GM23338 (cell line): Measurements from ENCODE around the gene DNAJB12. TPM values are rescaled to one million over a fixed set of nuclear protein-coding genes. Genes with fewer than 3 reads are reported as not detected.
A peak's percentile ranks its signal among the peaks of the same experiment; 100 is the strongest.

Experiments
- ATAC-seq: fragments of 200-7000 bp; cut with Tn5 transposase; 3 replicates; pipeline ENCODE4 v1.9.1; 2020
- DNase-seq: peaks from one replicate; pipeline ENCODE4 v3.0.0-alpha.2; 2015; ENCODE audit warnings: low spot score
- H2AFZ ChIP-seq: fragments of 200-600 bp; sonication (generic); 2 replicates; pipeline ENCODE4 v1.8.0; 2016; ENCODE audit warnings: antibody characterized with exemption, mild to moderate bottlenecking, moderate library complexity
- H3F3A ChIP-seq: fragments of 200-600 bp; sonication (generic); replicated peaks from 2 replicates; pipeline ENCODE4 v1.8.0; 2017; ENCODE audit warnings: antibody characterized with exemption, mixed run types, low read depth
- H3K27ac ChIP-seq: fragments of 200-600 bp; sonication (generic); 2 replicates; pipeline ENCODE4 v1.6.1; 2016; ENCODE audit warnings: low read depth
- H3K27me3 ChIP-seq: fragments of 200-600 bp; sonication (generic); 2 replicates; pipeline ENCODE4 v1.8.0; 2016; ENCODE audit warnings: mild to moderate bottlenecking, mixed run types, moderate library complexity; ENCODE audit not compliant: insufficient read depth
- H3K36me3 ChIP-seq: fragments of 200-600 bp; sonication (generic); 2 replicates; pipeline ENCODE4 v1.8.0; 2016; ENCODE audit warnings: mild to moderate bottlenecking; ENCODE audit not compliant: insufficient read depth
- H3K4me1 ChIP-seq: fragments of 200-600 bp; sonication (generic); 2 replicates; pipeline ENCODE4 v1.8.0; 2016; ENCODE audit warnings: mild to moderate bottlenecking, moderate library complexity; ENCODE audit not compliant: insufficient read depth
- H3K4me2 ChIP-seq: fragments of 200-600 bp; sonication (generic); 2 replicates; pipeline ENCODE4 v1.7.1; 2017; ENCODE audit warnings: mixed run types
- H3K4me3 ChIP-seq: fragments of 200-600 bp; sonication (generic); 2 replicates; pipeline ENCODE4 v1.6.1; 2016; ENCODE audit warnings: mixed run types
- H3K79me2 ChIP-seq: fragments of 200-600 bp; sonication (generic); replicated peaks from 2 replicates; pipeline ENCODE4 v1.8.0; 2017; ENCODE audit warnings: mild to moderate bottlenecking; ENCODE audit not compliant: insufficient read depth
- H3K9me2 ChIP-seq: fragments of 200-600 bp; sonication (generic); 2 replicates; pipeline ENCODE4 v1.8.0; 2017; ENCODE audit not compliant: insufficient read depth
- H4K20me1 ChIP-seq: fragments of 200-600 bp; sonication (generic); replicated peaks from 2 replicates; pipeline ENCODE4 v1.8.0; 2017; ENCODE audit warnings: mild to moderate bottlenecking; ENCODE audit not compliant: insufficient read depth
- H3K27ac Mint-ChIP-seq: 2 replicates; pipeline ENCODE4 v1.8.0; 2020; ENCODE audit warnings: inconsistent platforms, mild to moderate bottlenecking, moderate library complexity, mixed read lengths
- H3K27me3 Mint-ChIP-seq: 3 replicates; pipeline ENCODE4 v1.8.0; 2022; ENCODE audit warnings: low read depth, mild to moderate bottlenecking, moderate library complexity, mixed read lengths, inconsistent platforms; ENCODE audit not compliant: insufficient read depth, poor library complexity
- H3K36me3 Mint-ChIP-seq: 3 replicates; pipeline ENCODE4 v1.8.0; 2021; ENCODE audit warnings: low read depth, mild to moderate bottlenecking, inconsistent platforms, moderate library complexity, mixed read lengths
- H3K4me1 Mint-ChIP-seq: 3 replicates; pipeline ENCODE4 v1.8.0; 2020; ENCODE audit warnings: mild to moderate bottlenecking, inconsistent platforms, mixed read lengths
- H3K4me3 Mint-ChIP-seq: 3 replicates; pipeline ENCODE4 v1.8.0; 2021; ENCODE audit warnings: moderate library complexity, mild to moderate bottlenecking, inconsistent platforms, mixed read lengths
- H3K9me3 Mint-ChIP-seq: 3 replicates; pipeline ENCODE4 v1.8.0; 2020; ENCODE audit warnings: moderate library complexity, mild to moderate bottlenecking, inconsistent platforms, mixed read lengths
- CREB1 ChIP-seq: fragments of 250-450 bp; sonication (Bioruptor Pico); IDR thresholded peaks from 2 replicates; pipeline ENCODE4 v1.5.0; 2020; ENCODE audit warnings: low read depth, mild to moderate bottlenecking, moderate library complexity
- EZH2 ChIP-seq: fragments of 200-600 bp; sonication (generic); IDR thresholded peaks from one replicate; pipeline ENCODE4 v1.8.0; 2017; ENCODE audit warnings: antibody characterized with exemption, mild to moderate bottlenecking, low read depth; ENCODE audit not compliant: unreplicated experiment
- EZH2phosphoT487 ChIP-seq: fragments of 200-600 bp; sonication (generic); IDR thresholded peaks from one replicate; pipeline ENCODE4 v1.8.1; 2018; ENCODE audit warnings: antibody characterized with exemption; ENCODE audit not compliant: unreplicated experiment
- NANOG ChIP-seq: IDR thresholded peaks from 2 replicates; pipeline ENCODE4 v1.6.1; 2016; ENCODE audit warnings: antibody characterized with exemption, borderline replicate concordance
- POLR2AphosphoS5 ChIP-seq: IDR thresholded peaks from 2 replicates; pipeline ENCODE4 v1.6.1; 2016; ENCODE audit warnings: antibody characterized with exemption, low read depth
- STAT1 ChIP-seq: IDR thresholded peaks from one replicate; pipeline ENCODE4 v1.6.1; 2016; ENCODE audit warnings: antibody characterized with exemption; ENCODE audit not compliant: unreplicated experiment
- ZNF114 ChIP-seq: fragments of 250-450 bp; sonication (Bioruptor Pico); IDR thresholded peaks from 2 replicates; pipeline ENCODE4 v1.5.0; 2020; ENCODE audit warnings: mild to moderate bottlenecking, moderate library complexity
- ZNF331 ChIP-seq: fragments of 250-450 bp; sonication (Bioruptor Pico); IDR thresholded peaks from 2 replicates; pipeline ENCODE4 v1.5.0; 2020; ENCODE audit warnings: low read depth, mild to moderate bottlenecking, moderate library complexity
- ZNF462 ChIP-seq: fragments of 250-450 bp; sonication (Bioruptor Pico); IDR thresholded peaks from 2 replicates; pipeline ENCODE4 v1.5.0; 2020; ENCODE audit warnings: mild to moderate bottlenecking, moderate library complexity
- polyA plus RNA-seq: library from polyadenylated mRNA; unstranded; fragments of >200 nt; fragmentation: Nextera tagmentation; extraction: Ambion mirVana; gene quantifications from 2 replicates; pipeline ENCODE4 v1.2.1, GENCODE V29; 2016
- total RNA-seq: library from RNA; depleted of rRNA; stranded (reverse); fragments of >200 nt; shearing (Covaris generic); gene quantifications from 2 replicates; pipeline ENCODE4 v1.2.3, GENCODE V29; 2014
- TF ChIP-seq, protein P1 (sequence below): IDR thresholded peaks from 2 replicates; pipeline ENCODE4 v1.6.1; 2016; ENCODE audit warnings: antibody characterized with exemption
- TF ChIP-seq, protein P2 (sequence below), 2 experiments: fragments of 200-600 bp in 1 of 2; sonication (generic) in 1 of 2; conservative IDR thresholded peaks; 2 replicates each; pipeline versions ENCODE4 v1.5.1 to v1.6.1; 2016 to 2017; ENCODE audit warnings: antibody characterized with exemption in 2 of 2, low read depth in 2 of 2, mild to moderate bottlenecking in 2 of 2, moderate library complexity in 1 of 2

The DNAJB12 gene
- total and polyA plus RNA-seq, 2 experiments from 2014 or later, result 12.8 to 16.0 TPM

DNA sequence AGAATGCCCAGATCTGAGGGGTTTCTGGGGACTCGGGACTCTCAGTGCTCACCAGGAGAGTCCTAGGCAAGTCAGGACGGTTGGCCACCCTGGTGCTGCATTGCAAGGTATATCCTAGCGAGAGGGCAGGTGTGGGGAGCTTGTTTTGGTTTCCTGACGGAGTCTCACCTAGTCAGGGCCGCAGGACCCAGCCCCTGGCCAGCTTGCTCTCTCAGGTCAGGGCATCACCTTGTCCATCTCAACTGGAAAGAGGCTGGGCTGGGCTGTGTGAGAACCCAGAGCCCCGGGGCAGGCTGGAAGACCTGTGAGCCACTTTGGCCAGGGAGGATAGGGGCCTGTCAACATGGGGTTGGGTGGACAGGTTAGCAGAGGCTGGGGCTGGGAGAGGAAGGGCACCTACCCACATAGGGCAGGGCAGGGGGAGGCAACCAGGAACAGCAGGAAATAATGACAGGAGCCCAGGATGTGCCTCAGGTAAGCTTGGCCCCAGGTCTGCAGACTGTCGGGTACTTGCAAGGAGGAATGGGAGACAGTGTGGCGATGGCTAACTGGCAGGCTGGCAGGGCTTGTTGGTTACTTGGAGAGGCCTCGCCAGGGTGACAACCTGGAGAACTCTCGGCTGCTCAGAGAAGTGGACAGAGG lies 31.5 kb downstream of the DNAJB12 start (continued):
- TF ChIP-seq, protein P1, sequence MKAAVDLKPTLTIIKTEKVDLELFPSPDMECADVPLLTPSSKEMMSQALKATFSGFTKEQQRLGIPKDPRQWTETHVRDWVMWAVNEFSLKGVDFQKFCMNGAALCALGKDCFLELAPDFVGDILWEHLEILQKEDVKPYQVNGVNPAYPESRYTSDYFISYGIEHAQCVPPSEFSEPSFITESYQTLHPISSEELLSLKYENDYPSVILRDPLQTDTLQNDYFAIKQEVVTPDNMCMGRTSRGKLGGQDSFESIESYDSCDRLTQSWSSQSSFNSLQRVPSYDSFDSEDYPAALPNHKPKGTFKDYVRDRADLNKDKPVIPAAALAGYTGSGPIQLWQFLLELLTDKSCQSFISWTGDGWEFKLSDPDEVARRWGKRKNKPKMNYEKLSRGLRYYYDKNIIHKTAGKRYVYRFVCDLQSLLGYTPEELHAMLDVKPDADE, result no peak
- no peak for TF ChIP-seq POLR2AphosphoS5
- no peak for TF ChIP-seq ZNF114 (CRISPR knock-in tag)
- no peak for TF ChIP-seq ZNF331 (CRISPR knock-in tag)

- Mint-ChIP-seq H3K36me3 (no peaks in the 10 kb centered on the region; the same call in 2 of the 3 replicates), H3K4me3 (no peak overlapping the region; the same call in 2 of the 3 replicates), H3K27ac (peak overlapping the region; percentile 81; the same call in 1 of the 2 replicates), H3K27me3 (peaks cover 29% of the 10 kb centered on the region), H3K9me3 (no peaks in the 10 kb centered on the region; the same call in 1 of the 3 replicates), H3K4me1 (peaks cover 52% of the 10 kb centered on the region)
- H3K27ac ChIP-seq, result no peak overlapping the region
- DNase-seq (peak; percentile 1), ATAC-seq (no peak)
- H3K4me2 ChIP-seq, result no peak overlapping the region
- no peak overlapping the region for H2AFZ ChIP-seq
- H3F3A ChIP-seq, result peaks cover 13% of the 10 kb centered on the region
- H3K27me3 ChIP-seq, result no peaks in the 10 kb centered on the region
- H3K4me1 ChIP-seq, result peaks cover 27% of the 10 kb centered on the region
- H3K79me2 ChIP-seq, result no peaks in the 10 kb centered on the region
- no peak overlapping the region for H3K4me3 ChIP-seq
- no peaks in the 10 kb centered on the region for H3K36me3 ChIP-seq
- H3K9me2 ChIP-seq, result no peaks in the 10 kb centered on the region
- H4K20me1 ChIP-seq, result no peaks in the 10 kb centered on the region
- TF ChIP-seq ZNF114 (CRISPR knock-in tag) (no peak), EZH2phosphoT487 (no peak), EZH2 (no peak), CREB1 (no peak), ZNF462 (CRISPR knock-in tag) (no peak), STAT1 (no peak), NANOG (no peak)
- TF ChIP-seq, protein P2, sequence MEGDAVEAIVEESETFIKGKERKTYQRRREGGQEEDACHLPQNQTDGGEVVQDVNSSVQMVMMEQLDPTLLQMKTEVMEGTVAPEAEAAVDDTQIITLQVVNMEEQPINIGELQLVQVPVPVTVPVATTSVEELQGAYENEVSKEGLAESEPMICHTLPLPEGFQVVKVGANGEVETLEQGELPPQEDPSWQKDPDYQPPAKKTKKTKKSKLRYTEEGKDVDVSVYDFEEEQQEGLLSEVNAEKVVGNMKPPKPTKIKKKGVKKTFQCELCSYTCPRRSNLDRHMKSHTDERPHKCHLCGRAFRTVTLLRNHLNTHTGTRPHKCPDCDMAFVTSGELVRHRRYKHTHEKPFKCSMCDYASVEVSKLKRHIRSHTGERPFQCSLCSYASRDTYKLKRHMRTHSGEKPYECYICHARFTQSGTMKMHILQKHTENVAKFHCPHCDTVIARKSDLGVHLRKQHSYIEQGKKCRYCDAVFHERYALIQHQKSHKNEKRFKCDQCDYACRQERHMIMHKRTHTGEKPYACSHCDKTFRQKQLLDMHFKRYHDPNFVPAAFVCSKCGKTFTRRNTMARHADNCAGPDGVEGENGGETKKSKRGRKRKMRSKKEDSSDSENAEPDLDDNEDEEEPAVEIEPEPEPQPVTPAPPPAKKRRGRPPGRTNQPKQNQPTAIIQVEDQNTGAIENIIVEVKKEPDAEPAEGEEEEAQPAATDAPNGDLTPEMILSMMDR (conservative IDR thresholded peaks at IDR 0.05; ENCODE audit: low read depth in 2 of 2), result no peak
Observed at GRCh38 chr10:72322280-72323058, 32.2 kb downstream of the DNAJB12 start.
